Inflammatory macrophage treated with lipopolysaccharide for 4 hours (primary cell): ENCODE measurements around the gene DSCAML1.
"Not testable (repeated sequence)": the region's sequence is repeated elsewhere in the genome, so short reads cannot be mapped to it uniquely, and the experiment has no call there.

ENCODE experiments used
- DNase-seq: peaks from one replicate; pipeline ENCODE4 v3.0.0-alpha.2; 2020

DSCAML1 gene

GRCh38 chr11:117459123-117459978 is 337.7 kb downstream of the DSCAML1 start:
- no peak for DNase-seq

- DNase-seq = no peak
Observed at GRCh38 chr11:117458275-117459122, 338.5 kb downstream of the DSCAML1 start.

- no peak for DNase-seq
Observed at GRCh38 chr11:117457835-117458234, 339.2 kb downstream of the DSCAML1 start.

DNA sequence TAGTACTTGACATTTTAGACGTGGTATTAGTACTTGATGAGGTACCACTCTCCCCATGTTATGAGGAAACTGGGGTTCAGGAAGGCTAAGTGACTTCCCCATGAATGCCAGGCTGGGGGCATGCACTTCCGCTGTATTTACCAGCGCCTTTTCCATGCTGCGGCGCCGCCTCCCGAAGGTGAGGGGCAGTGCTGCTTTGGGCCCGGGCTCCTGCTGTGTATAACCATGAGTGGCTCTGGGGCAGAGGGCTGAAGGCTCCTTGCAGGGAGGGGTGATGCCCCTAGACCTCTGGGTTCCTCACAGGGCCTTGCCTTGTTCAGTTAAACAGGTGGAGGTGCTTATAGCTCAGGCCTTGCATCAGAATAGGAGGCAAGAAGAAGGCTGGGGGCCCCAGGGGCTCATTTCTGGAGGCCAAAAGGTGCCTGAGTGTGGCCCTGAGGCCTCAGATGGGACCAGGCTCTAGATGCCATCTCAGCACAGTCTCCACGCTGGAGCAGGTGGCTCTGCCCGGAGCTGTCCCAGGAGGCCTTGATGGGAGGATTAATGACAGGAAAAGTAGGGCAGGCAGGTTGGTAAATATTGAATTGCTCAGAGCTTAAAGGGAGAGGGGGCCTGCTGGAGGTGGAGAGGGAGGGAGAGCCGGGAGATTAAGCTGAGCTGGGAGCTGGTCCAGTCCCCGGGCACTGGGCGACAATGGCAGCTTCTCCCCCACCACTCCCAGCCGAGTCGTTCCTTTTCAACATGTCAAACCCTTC is 339.8 kb downstream of the DSCAML1 start:
- DNase-seq = no peak

DNA sequence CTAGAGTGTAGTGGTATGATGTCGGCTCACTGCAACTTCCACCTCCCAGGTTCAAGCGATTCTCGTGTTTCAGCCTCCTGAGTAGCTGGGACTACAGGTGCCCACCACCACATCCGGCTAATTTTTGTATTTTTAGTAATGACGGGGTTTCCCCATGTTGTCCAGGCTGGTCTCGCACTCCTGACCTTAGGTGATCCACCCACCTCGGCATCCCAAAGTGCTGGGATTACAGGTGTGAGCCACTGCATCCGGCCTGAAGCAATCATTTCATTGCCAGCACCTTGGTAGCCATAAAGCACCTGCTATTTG is 340.3 kb downstream of the DSCAML1 start:
- not testable (repeated sequence) for DNase-seq

DNA sequence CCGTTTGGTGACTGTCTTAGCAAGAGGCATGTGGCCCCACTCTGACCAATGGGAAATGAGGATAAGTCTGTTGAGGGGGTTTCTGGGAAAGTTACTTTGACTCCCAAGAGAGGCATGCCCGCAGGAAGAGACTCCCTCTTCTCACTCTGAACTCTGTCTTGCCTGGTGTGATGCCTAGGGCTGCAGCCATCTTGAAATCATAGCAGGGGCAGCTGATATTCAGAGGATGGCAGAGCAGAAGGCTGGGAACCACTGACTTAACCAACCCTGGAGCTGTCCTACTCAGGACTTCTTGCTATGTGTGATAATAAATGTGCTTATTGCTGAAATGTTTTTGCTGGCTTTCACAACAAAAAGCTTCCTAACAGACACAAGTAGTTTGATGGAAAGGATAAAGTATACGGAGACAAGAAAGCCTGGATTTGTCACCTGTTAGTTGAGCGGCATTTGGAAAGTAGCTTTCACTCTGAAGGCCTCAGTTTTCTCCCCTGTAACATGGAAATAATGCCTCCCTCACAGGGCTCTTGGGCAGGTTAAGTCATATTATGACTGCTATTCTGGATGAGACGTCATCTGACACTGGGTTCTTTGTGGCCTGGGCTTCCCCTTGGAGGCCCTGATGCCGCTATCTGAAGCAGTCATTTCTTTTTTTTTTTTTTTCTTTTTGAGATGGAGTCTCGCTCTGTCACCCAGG is 340.8 kb downstream of the DSCAML1 start:
- no peak for DNase-seq

DNA sequence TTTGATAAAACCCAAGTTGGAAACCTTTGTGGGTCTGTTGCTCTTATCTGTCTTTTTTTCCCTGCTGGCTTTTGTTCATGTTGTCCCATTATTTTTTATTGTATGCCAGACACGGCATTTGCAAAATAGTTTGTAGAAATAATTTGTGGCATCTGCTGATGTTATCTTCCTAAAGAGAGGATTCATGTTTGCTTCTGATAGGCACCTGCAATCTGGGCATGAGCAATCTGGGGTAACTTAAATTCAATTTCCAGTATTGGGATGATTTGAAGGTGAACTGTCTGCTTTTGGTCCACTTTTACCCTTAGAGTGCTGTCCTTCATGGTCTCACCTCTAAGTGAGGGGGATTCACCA is 342.5 kb downstream of the DSCAML1 start:
- no peak for DNase-seq

- DNase-seq = no peak
Observed at GRCh38 chr11:117453886-117454563, 343.0 kb downstream of the DSCAML1 start.

GRCh38 chr11:117449111-117449693 is 347.8 kb downstream of the DSCAML1 start:
- no peak for DNase-seq

DNA sequence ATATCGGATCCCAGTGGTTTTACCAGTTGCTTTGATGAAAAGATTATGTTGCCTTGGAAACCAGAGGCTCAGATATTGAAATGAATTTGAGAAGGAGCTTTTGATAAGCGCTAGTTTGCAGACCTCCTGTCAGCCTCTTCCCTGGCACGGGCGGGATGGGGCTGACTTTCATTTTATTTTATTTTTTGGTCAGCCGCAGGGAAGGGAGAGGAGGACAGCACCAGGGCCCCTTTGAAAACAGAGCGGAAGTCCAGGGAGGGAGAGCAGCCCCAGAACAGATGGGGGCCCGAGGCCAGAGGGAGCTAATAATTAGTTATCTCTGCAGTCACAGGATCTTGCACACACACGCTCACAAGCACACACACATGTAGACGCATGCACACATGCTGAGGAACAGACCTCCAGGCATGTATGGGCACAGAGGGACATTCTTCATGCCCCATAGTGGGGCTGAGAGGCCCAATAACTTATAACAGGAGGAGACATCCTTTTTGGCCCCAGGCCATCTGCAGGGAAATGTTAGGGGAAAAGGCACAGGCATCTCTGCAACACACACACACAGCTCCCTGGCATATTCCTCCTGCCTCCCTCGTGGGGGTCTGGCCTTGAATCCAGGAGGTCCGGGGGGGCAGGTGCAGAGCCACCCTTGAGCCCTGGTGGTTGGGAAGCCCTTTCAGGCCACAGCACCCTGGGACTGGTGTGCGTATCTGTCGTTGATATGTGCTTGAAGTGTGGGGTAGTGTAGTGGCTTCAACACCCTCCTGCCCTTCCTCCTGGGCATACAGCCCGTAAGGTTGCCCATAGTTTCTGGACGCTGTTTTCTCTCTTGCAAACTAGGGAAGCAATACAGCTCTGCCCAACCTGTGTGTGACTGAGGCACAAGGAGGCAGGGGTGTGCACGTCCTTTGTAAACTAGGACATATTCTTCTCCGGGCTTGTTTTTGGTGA is 352.0 kb downstream of the DSCAML1 start:
- DNase-seq = no peak

DNA sequence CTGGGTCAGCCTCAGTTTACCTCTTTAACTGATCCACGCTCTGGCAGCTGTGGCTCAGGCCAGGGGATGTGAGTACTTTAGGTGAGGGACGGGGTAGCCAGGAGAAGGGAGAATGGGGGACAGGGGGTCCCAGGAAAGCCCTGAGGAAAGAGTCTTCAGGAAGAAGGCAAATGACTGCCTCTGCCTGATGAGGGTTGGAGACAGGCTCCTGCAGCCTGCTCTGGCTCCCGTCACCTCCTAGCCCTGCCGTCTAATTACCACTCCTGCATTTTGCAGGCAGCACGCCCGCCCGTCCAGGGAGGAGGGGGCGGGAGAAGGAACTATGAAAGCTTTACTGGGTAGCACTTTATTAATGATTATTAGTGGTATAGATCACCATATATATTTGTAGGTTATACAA is 352.8 kb downstream of the DSCAML1 start:
- DNase-seq = no peak

GRCh38 chr11:117443266-117444186 is 353.5 kb downstream of the DSCAML1 start:
- DNase-seq = peak; percentile 62

DNA sequence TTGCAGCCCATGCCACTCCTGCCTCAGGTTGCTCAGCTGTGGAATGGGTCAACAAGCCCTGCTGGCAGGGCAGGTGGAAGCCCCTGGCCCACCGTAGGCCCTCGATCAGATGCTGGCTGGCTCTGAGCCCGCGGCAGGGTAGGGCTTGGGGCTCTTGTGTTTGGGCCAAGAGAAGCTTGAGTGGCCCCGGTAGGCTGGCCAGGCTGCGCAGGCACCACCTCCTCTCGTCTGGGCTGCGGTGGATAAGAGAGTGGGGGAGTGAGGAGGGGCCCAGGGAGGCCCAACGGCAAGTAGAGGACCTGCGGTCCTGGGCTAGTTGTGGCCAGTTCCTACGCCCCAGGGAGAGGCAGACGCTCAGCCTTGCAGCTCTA is 354.2 kb downstream of the DSCAML1 start:
- DNase-seq = no peak

GRCh38 chr11:117442049-117442868 is 354.8 kb downstream of the DSCAML1 start:
- DNase-seq = no peak

GRCh38 chr11:117441146-117441975 is 355.7 kb downstream of the DSCAML1 start:
- no peak for DNase-seq

DNA sequence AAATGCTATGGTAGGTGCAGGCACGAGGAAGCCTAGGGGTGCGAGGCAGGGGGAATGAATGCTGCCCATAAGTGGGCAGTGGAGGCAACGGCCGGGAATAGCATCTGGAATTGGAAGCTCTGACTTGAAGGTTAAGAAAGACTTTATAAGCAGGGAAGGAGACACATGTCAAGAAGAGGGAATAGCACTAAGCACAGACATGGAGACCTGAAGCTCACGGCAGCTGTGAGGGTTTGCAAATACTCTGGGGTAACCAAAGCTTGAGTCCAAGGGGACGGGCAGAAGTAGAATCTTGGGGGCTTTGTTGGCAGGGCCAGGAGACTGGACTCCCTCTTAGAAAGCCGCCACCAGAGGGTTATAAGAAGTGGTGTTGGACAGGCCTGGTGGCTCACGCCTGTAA is 356.8 kb downstream of the DSCAML1 start:
- DNase-seq = no peak

DNA sequence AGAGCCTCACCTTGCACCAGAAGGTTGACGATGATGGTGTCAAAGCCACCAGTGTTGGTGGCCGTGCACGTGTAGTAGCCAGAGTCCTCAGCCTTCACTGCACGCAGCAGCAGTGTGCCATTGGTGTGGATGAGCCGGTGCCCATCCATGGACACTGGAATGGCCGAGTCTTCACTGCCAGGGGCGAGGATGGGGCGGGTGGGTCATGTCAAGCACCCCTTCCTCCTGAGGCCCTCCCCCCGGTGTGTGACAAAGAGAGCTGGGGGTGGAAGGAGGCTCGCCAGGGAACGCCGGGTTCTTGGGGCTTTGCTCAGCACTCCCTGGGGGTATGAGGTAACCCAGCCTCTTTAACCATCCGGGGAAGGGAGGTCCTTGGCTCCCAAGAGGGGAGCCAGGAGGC is 357.8 kb downstream of the DSCAML1 start:
- DNase-seq = no peak
